Measurements from ENCODE around the gene ESRP2.

DNA sequence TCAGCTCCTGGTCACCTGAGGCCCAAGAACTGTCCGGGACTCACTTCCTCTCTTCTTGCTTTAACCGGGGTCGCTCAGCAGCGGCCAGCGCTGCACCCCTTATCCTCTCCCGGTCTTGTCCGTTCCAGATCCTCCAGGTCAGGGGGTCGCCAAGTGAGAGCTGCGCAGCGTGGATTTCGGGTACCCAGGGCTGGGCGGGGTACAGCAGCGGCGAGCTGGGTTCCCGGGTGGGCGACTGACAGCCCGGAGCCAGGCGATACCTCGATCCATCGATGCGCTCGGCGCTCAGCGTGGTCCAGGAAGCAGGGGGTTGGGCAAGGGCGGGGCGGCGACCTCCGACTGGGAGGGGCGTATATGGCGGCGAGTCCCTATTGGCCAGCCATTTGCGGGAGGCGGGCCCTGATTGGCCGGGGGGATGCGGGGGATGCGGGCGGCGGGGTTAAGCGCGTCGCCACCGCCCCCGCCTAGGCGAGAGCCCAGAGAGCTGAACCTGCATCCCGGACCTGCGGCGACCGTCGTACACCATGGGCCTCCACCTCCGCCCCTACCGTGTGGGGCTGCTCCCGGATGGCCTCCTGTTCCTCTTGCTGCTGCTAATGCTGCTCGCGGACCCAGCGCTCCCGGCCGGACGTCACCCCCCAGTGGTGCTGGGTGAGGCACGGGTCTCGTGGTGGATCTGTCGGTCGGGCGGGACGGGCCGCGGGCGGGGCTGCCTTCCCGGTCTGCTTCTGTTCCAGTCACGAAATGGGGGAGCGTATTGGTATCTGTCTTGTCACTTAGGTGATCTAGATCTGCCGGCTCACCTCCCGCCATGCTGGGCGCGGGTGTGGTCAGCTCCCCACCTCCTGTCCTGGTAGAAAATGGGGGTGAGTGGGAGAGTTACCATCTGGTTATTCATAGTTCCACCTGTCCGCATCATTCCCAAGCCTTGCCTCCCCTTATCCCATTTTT, 9.3 kb upstream of the ESRP2 start, which contains the start of gene PLA2G15:
- TF ChIP-seq POLR2A (IDR thresholded peaks at IDR 0.05) (peak; percentile 45 to 58), POLR2AphosphoS5 (IDR thresholded peaks at IDR 0.05) (peak; percentile 74)
